Body of pancreas (tissue), 4 donors: Measurements from ENCODE around the gene NUDT16. TPM values are rescaled to one million over a fixed set of nuclear protein-coding genes. Genes with fewer than 3 reads are reported as not detected.
A peak's percentile ranks its signal among the peaks of the same experiment; 100 is the strongest.
"Not testable (repeated sequence)": the region's sequence is repeated elsewhere in the genome, so short reads cannot be mapped to it uniquely, and the experiment has no call there.

Experiments
- ATAC-seq: fragments of 150-250 bp; one replicate; pipeline ENCODE4 v1.9.1; 2016
- DNase-seq, 4 donors: peaks; one replicate each; pipeline ENCODE4 v3.0.0-alpha.2; 2019
- H3K27ac ChIP-seq, 4 donors: fragments of 200-600 bp; sonication (generic); 1 replicate in 3 of 4; 2 replicates in 1 of 4; pipeline versions ENCODE4 v1.5.1 to v1.6.1; 2016 to 2019; ENCODE audit warnings: mild to moderate bottlenecking in 1 of 4, mixed read lengths in 1 of 4, moderate library complexity in 1 of 4
- H3K27me3 ChIP-seq, 2 donors: fragments of 200-600 bp; sonication (generic); one replicate each; pipeline ENCODE4 v1.6.0; 2016; ENCODE audit warnings: mild to moderate bottlenecking in 1 of 2
- H3K36me3 ChIP-seq, 2 donors: fragments of 200-600 bp; sonication (generic); replicated peaks in 1 of 2; 2 replicates each; pipeline ENCODE4 v1.5.1; 2016; ENCODE audit warnings: low read depth in 2 of 2; ENCODE audit not compliant: insufficient read depth in 1 of 2
- H3K4me1 ChIP-seq: fragments of 200-600 bp; sonication (generic); one replicate; pipeline ENCODE4 v1.6.0; 2016
- H3K4me3 ChIP-seq, 2 donors: fragments of 200-600 bp; sonication (generic); 1 replicate in 1 of 2; 2 replicates in 1 of 2; pipeline ENCODE4 v1.5.1; 2016 to 2019
- H3K9me3 ChIP-seq, 3 donors: fragments of 200-600 bp; sonication (generic); 1 replicate in 2 of 3; 2 replicates in 1 of 3; pipeline ENCODE4 v1.5.1; 2016
- POLR2A ChIP-seq, 3 donors: fragments of 450-650 bp; IDR thresholded peaks; one replicate each; pipeline ENCODE4 v1.6.1; 2016; ENCODE audit warnings: antibody characterized with exemption in 3 of 3, mild to moderate bottlenecking in 2 of 3
- WGBS, 2 donors: methylation state at CpG; one replicate each; pipeline ENCODE4 v1.1.5; 2017; 5-methylcytosine and 5-hydroxymethylcytosine counted together
- intact Hi-C: fragments of 100-400 bp; cut with DNase I; formaldehyde crosslinking; loops from one replicate; pipeline ENCODE4 v1.15.1; 2023
- total RNA-seq, 2 donors: library from RNA; depleted of rRNA; stranded (reverse); fragments of >200 nt; gene quantifications; one replicate each; pipeline ENCODE4 v1.1.0, GENCODE V29; 2016
- TF ChIP-seq, protein P1 (sequence below), 7 experiments: fragments of 450-650 bp in 4 of 7; fragments of 200-600 bp in 3 of 7; sonication (generic) in 3 of 7; IDR thresholded peaks; one replicate each; pipeline ENCODE4 v1.5.1; 2016 to 2019; ENCODE audit warnings: antibody characterized with exemption in 7 of 7

NUDT16 gene
- total RNA-seq, 2 donors from 2014 or later, result 13.2 to 27.4 TPM

DNA sequence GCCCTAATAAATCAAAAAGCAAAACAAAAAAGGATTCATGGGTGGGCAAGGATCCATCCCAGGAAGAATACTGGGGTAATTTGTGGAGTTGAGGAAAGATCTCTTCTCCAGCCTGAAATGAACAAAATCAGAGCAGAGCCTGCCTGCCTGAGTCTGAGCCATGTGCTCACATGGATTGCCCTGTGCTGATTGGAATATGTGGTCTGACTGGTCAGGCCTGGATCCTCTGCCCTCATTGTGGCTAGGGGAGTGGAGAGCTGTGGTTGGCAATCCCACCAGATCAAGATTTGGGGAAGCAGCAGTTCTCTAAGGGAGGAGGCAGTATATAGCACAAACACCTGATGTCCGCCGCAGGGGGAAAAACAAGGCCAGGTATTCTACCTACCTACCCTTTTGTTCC lies 6.8 kb upstream of the NUDT16 start:
- no peak for ATAC-seq
- TF ChIP-seq POLR2A (IDR thresholded peaks at IDR 0.05), result no peak
- TF ChIP-seq, protein P1, sequence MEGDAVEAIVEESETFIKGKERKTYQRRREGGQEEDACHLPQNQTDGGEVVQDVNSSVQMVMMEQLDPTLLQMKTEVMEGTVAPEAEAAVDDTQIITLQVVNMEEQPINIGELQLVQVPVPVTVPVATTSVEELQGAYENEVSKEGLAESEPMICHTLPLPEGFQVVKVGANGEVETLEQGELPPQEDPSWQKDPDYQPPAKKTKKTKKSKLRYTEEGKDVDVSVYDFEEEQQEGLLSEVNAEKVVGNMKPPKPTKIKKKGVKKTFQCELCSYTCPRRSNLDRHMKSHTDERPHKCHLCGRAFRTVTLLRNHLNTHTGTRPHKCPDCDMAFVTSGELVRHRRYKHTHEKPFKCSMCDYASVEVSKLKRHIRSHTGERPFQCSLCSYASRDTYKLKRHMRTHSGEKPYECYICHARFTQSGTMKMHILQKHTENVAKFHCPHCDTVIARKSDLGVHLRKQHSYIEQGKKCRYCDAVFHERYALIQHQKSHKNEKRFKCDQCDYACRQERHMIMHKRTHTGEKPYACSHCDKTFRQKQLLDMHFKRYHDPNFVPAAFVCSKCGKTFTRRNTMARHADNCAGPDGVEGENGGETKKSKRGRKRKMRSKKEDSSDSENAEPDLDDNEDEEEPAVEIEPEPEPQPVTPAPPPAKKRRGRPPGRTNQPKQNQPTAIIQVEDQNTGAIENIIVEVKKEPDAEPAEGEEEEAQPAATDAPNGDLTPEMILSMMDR (IDR thresholded peaks at IDR 0.05), result no peak
- H3K27ac ChIP-seq, result no peak overlapping the region
- WGBS, 2 donors, result 96 to 100% methylated on average over 1 to 2 of the region's 2 CpGs
- no peaks in the 10 kb centered on the region for H3K36me3 ChIP-seq
- no peak for DNase-seq
- no peaks in the 10 kb centered on the region for H3K27me3 ChIP-seq
- intact Hi-C loops, result no loop called here
- H3K4me1 ChIP-seq, result peaks cover 6% of the 10 kb centered on the region
- no peaks in the 10 kb centered on the region for H3K9me3 ChIP-seq
- no peak overlapping the region for H3K4me3 ChIP-seq

DNA sequence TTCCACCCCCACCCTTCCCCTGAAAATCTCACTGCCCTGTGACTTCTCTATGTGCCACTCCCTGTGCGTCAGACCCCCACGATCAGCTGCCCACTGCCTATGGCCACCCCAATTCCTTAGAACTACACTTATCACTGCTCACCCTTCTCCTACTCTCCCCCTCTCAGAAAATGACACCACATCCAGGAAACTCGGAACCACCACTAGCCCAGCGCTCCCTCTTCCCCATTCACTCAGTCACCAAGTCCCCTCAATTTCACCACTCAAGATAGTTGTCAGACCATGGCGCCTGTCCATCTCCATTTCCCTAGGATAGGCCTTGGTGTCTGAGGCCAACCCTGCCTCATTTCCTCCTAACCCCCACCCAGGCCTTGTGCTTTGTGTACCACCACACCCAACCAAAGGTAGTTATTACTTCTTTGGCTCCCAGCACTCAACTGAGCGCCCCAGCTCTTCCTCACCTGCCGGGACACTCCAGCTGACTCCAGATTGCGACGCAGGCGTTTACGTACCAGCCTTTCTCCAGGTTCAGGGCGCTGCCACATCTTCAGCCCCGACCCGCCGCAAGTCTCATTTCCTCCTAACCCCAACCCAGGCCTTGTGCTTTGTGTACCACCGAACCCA lies 641 bp upstream of the NUDT16 start:
- H3K27ac ChIP-seq, result peak overlapping the region; percentile 39 to 94 (median 84)
- not testable (repeated sequence) for DNase-seq

DNA sequence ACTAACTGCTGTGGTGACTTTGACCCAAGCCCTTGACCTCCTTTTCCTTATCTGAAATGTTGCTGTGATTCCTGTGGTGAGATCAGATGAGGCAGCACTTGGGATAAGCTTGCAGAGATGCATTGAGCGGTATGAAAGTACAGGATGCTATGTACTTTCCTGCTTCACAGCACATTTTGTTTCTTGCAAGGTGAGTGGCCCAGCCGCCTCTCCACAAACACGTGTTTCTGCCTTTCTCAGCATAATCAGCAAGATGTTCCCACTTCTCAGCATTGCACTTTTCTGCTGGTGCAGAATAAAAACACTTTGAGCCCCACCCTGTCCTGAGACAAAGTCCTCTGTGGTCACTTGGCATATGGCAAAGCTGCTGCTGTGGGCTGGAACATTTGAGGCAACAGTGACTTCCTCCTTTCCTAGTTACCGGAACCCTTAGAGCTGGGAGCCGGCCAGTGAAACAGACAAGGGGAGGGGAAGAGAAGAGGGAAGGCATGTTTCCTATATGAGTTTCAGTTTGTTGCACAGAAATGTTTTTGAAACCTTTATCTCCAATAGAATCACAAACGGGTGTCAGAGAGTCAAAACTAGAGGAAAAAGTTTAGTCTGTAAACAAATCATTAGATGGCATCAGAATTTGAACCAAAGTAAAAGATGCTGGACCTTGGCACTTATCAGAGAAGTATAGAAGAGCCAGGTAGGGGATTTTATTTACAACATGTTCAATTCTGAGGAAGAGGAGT lies 5.0 kb downstream of the NUDT16 start:
- WGBS, 2 donors, result 53 to 76% methylated on average over 6 of the region's 6 CpGs
- Histone ChIP-seq H3K27me3 (no peaks in the 10 kb centered on the region), H3K4me3 (no peak overlapping the region), H3K27ac (peak overlapping the region in 2 of 4 donors; percentile 51), H3K4me1 (peaks cover 15% of the 10 kb centered on the region), H3K36me3 (no peaks in the 10 kb centered on the region), H3K9me3 (no peaks in the 10 kb centered on the region)
- ATAC-seq (no peak), DNase-seq (peak in 3 of 4 donors; percentile 30 to 80 (median 42))
- intact Hi-C loops, result loop anchor here (10.0 kb wide), 1 partner anchor 118 kb away; the partner anchor contains the start of gene MRPL3
- TF ChIP-seq, protein P1 (IDR thresholded peaks at IDR 0.05), result no peak
- TF ChIP-seq POLR2A (IDR thresholded peaks at IDR 0.05), result peak in 1 of 3 donors; percentile 3

More for the DNA sequence above, 641 bp upstream of the NUDT16 start:
- not testable (repeated sequence) for H3K9me3 ChIP-seq, H3K36me3 ChIP-seq, H3K27me3 ChIP-seq
- ATAC-seq, result peak; percentile 10
- intact Hi-C loops, result loop anchor here (10.0 kb wide), 1 partner anchor 124 kb away; the partner anchor contains the start of gene MRPL3
- H3K4me1 ChIP-seq, result peaks cover 26% of the 10 kb centered on the region
- peak overlapping the region; percentile 33 to 38 for H3K4me3 ChIP-seq
- 5 to 8% methylated on average over 15 to 16 of the region's 16 CpGs for WGBS, 2 donors

DNA sequence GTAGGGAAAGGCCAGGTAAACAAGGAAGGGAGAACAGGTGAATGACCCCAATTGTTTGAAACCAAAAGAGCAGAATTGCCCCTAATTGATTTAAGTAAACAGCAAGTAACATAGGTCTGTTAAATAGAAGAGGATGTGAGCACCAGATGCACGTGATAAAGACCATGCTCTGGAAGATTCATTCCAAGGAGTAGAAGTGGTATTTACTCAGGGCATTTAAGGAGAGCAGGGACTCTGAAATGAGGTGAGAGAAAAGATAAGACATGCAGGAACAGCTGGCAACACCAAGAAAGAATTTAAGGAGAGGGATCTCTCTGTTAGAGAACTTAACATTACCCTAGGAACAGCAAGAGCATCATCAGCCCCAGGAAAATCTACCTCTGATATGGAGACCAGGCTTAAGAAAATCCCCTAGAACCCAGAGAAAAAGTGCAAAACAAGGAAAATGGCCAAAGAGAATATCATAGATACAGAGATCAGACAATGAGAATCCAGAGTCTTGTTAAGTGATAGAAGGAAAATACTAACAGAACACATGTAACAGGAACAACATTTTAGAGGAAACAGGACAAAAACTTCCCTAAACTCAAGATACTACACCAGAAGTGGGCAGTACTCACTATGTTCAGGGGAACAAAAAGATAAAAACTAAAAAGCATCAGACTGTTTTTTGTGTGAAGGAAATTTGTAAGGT lies 6.4 kb downstream of the NUDT16 start:
- peaks cover 6% of the 10 kb centered on the region for H3K4me1 ChIP-seq
- H3K4me3 ChIP-seq, result no peak overlapping the region
- WGBS, 2 donors, result 49 to 64% methylated on average over 1 of the region's 1 CpG
- TF ChIP-seq, protein P1 (IDR thresholded peaks at IDR 0.05), result no peak
- no peak for TF ChIP-seq POLR2A (IDR thresholded peaks at IDR 0.05)
- no peaks in the 10 kb centered on the region for H3K27me3 ChIP-seq
- no peak overlapping the region for H3K27ac ChIP-seq
- DNase-seq (no peak), ATAC-seq (no peak)
- no peaks in the 10 kb centered on the region for H3K36me3 ChIP-seq
- H3K9me3 ChIP-seq, result no peaks in the 10 kb centered on the region
- intact Hi-C loops, result loop anchor here (10.0 kb wide), 1 partner anchor 117 kb away; the partner anchor contains the start of gene MRPL3

DNA sequence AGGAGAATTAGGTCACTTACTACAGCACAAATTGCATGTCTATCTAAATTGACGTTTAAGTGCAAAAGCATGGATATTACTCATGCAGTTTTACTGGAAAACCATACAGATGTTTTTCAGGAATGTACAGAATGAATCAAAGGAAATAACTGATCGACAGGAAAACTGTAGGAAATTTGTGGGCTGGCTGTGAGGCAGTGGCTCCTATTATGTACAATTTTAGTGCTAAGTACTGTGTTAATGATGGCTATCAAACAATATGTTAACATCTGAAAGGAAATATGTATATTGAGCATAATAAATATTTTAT lies 6.9 kb downstream of the NUDT16 start:
- intact Hi-C loops, result loop anchor here (10.0 kb wide), 1 partner anchor 116 kb away; the partner anchor contains the start of gene MRPL3
- ATAC-seq (no peak), DNase-seq (no peak)
- no peak for TF ChIP-seq POLR2A (IDR thresholded peaks at IDR 0.05)
- TF ChIP-seq, protein P1 (IDR thresholded peaks at IDR 0.05), result no peak
- H3K9me3 ChIP-seq, result no peaks in the 10 kb centered on the region
- 57 to 60% methylated on average over 2 of the region's 2 CpGs for WGBS, 2 donors
- H3K4me1 ChIP-seq, result peaks cover under 1% of the 10 kb centered on the region
- no peaks in the 10 kb centered on the region for H3K27me3 ChIP-seq
- no peak overlapping the region for H3K4me3 ChIP-seq
- H3K27ac ChIP-seq, result no peak overlapping the region
- no peaks in the 10 kb centered on the region for H3K36me3 ChIP-seq
